Measurements from ENCODE around the gene TBC1D22A. TPM values are rescaled to one million over a fixed set of nuclear protein-coding genes. Genes with fewer than 3 reads are reported as not detected.

The TBC1D22A gene
- total and polyA plus RNA-seq, 2 donors (not counting 3 experiments of a cell fraction or from before 2014, with no cell fraction given) = 26.1 to 32.4 TPM

GRCh38 chr22:46852771-46853170, 90.3 kb downstream of the TBC1D22A start:
- BruUV-seq (replicated peaks) = no TSS peak
- Histone ChIP-seq H4K20me1 (replicated peaks; ENCODE audit: control insufficient read depth, extremely low read depth, insufficient read depth, low read length) (no peaks in the 10 kb centered on the region), H3K4me2 (ENCODE audit: insufficient read depth, low read length) (no peak overlapping the region), H2AFZ (ENCODE audit: low read depth, low read length) (no peak overlapping the region), H3K9ac (replicated peaks; ENCODE audit: extremely low read depth, insufficient read depth, low read length) (no peak overlapping the region), H3K36me3 (ENCODE audit: control insufficient read depth in 2 of 2, extremely low read depth in 1 of 2, insufficient read depth in 2 of 2, low read length in 2 of 2) (no peaks in the 10 kb centered on the region), H3K9me1 (replicated peaks; ENCODE audit: control insufficient read depth, extremely low read depth, insufficient read depth, low read length) (no peaks in the 10 kb centered on the region), H3K4me1 (ENCODE audit: control insufficient read depth, extremely low read depth, insufficient read depth, low read length) (peaks cover 11% of the 10 kb centered on the region), H3K9me3 (replicated peaks; ENCODE audit: control insufficient read depth, insufficient read depth, low read length) (no peaks in the 10 kb centered on the region), H3K27ac (ENCODE audit: insufficient read depth, low read depth, low read length) (no peak overlapping the region), H3K4me3 (replicated peaks in 1 of 3; ENCODE audit: insufficient read depth in 1 of 3, low read depth in 1 of 3, low read length in 3 of 3) (no peak overlapping the region), H3K79me2 (ENCODE audit: control insufficient read depth, insufficient read depth, low read length) (no peaks in the 10 kb centered on the region), H3K27me3 (ENCODE audit: control insufficient read depth in 2 of 2, insufficient read depth in 2 of 2, low read length in 2 of 2) (no peaks in the 10 kb centered on the region)
- intact Hi-C loops (cut with micrococcal nuclease) (no loop called here), dilution Hi-C loops (cut with MboI; ENCODE audit: extremely low pct_ligation_motif_present, low sequenced_read_pairs) (no loop called here)
- CTCF ChIA-PET = no interaction called here
- DNase-seq (ENCODE audit: low read depth, low spot score) (no peak), FAIRE-seq (no peak)
- POLR2A ChIA-PET = no interaction called here
- TF ChIP-seq GATA2 (IDR thresholded peaks at IDR 0.05; ENCODE audit: insufficient read depth, insufficient read length, low read depth, low read length) = no peak
- TF ChIP-seq EZH2 (IDR thresholded peaks at IDR 0.05; ENCODE audit: borderline replicate concordance, low read depth, low read length, severe bottlenecking) = no peak
- no peak for TF ChIP-seq MAX (IDR thresholded peaks at IDR 0.05; ENCODE audit: insufficient read depth, insufficient read length)
- TF ChIP-seq FOS (IDR thresholded peaks at IDR 0.05; ENCODE audit: borderline replicate concordance, insufficient read depth, low read length) = no peak
- TF ChIP-seq MYC (IDR thresholded peaks at IDR 0.05; ENCODE audit: low read depth, low read length) = no peak
- TF ChIP-seq, protein P1, sequence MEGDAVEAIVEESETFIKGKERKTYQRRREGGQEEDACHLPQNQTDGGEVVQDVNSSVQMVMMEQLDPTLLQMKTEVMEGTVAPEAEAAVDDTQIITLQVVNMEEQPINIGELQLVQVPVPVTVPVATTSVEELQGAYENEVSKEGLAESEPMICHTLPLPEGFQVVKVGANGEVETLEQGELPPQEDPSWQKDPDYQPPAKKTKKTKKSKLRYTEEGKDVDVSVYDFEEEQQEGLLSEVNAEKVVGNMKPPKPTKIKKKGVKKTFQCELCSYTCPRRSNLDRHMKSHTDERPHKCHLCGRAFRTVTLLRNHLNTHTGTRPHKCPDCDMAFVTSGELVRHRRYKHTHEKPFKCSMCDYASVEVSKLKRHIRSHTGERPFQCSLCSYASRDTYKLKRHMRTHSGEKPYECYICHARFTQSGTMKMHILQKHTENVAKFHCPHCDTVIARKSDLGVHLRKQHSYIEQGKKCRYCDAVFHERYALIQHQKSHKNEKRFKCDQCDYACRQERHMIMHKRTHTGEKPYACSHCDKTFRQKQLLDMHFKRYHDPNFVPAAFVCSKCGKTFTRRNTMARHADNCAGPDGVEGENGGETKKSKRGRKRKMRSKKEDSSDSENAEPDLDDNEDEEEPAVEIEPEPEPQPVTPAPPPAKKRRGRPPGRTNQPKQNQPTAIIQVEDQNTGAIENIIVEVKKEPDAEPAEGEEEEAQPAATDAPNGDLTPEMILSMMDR (IDR thresholded peaks at IDR 0.05; ENCODE audit: extremely low read depth in 1 of 2, insufficient read depth in 1 of 2, low read depth in 1 of 2, low read length in 2 of 2) = no peak
- no peak for TF ChIP-seq POLR2AphosphoS5 (IDR thresholded peaks at IDR 0.05; ENCODE audit: insufficient read depth, low read depth, low read length)
- TF ChIP-seq POLR2A (IDR thresholded peaks at IDR 0.05; ENCODE audit: low read depth, low read length) = no peak
- TF ChIP-seq JUN (IDR thresholded peaks at IDR 0.05; ENCODE audit: borderline replicate concordance, insufficient read depth, insufficient read length, low read depth) = no peak
